Fibroblast of lung (primary cell): ENCODE results near the gene VPS13D.

Source experiments
- CTCF ChIP-seq, 2 donors: IDR thresholded peaks in 1 of 2; conservative IDR thresholded peaks in 1 of 2; 1 replicate in 1 of 2; 2 replicates in 1 of 2; pipeline ENCODE4 v1.5.1; 2011 to 2012; ENCODE audit warnings: low read length in 2 of 2, control low read depth in 1 of 2, inconsistent platforms in 1 of 2, low read depth in 1 of 2, mild to moderate bottlenecking in 1 of 2
- EZH2 ChIP-seq: IDR thresholded peaks from 2 replicates; pipeline ENCODE4 v1.5.1; 2012; ENCODE audit warnings: low read length, control low read depth, mild to moderate bottlenecking; ENCODE audit errors: missing control alignments

DNA sequence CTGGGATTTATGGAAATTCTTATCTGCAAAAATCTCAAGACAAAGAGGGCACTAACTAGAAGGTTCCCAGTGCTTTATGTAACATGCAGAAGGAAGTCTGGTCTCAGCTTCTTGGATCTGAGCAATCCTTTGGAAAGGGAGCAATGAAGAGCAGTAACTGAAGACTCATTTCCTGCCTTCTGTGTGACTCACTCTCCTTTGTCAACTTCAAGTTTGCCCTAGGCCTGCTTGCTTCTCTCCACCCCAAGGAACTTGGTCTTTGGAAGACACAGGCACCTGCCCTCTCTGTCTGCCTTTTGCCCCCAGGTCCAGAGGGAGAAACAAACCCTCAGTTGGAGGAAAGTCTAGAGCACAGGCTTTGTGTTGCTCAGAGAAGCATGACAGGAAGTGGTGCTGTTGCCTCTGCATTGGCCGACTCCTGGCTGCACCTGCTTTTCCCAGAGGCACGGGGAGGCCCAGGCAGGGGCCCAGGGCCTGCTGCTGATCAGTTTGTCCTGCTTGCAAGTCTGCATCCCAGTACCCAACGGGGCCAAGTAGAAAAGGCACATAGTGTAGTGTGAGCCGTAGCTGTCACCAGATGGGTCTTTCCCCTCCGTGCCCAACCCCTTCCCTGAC, 251.0 kb downstream of the VPS13D start:
- TF ChIP-seq CTCF (conservative IDR thresholded peaks at IDR 0.05 in 1 of 2, IDR thresholded peaks at IDR 0.05 in 1 of 2; ENCODE audit: low read depth in 1 of 2, low read length in 2 of 2) (no peak), EZH2 (no peak)
